ENCODE measurements around the gene TRRAP. TPM values are rescaled to one million over a fixed set of nuclear protein-coding genes. Genes with fewer than 3 reads are reported as not detected.

TRRAP gene
- polyA plus RNA-seq, 1 donor (not counting 4 experiments of a cell fraction or from before 2014, with no cell fraction given) = 6.1 TPM

- Histone ChIP-seq H2AFZ (ENCODE audit: control insufficient read depth, low read length) (no peak overlapping the region), H3K9ac (ENCODE audit: control insufficient read depth, extremely low read depth, insufficient read depth, low read length) (no peak overlapping the region), H3K4me2 (ENCODE audit: control insufficient read depth, extremely low read depth, insufficient read depth, low read depth, low read length) (no peak overlapping the region), H4K20me1 (ENCODE audit: control insufficient read depth, extremely low read depth, insufficient read depth, low read length) (no peaks in the 10 kb centered on the region), H3K27me3 (ENCODE audit: control insufficient read depth, extremely low read depth, insufficient read depth, low read length) (no peaks in the 10 kb centered on the region), H3K4me1 (ENCODE audit: control insufficient read depth, extremely low read depth, insufficient read depth, low read length) (no peaks in the 10 kb centered on the region), H3K27ac (ENCODE audit: control insufficient read depth, insufficient read depth, low read length) (no peak overlapping the region), H3K36me3 (ENCODE audit: control insufficient read depth in 2 of 2, extremely low read depth in 1 of 2, insufficient read depth in 2 of 2, low read length in 2 of 2) (peaks cover 17 to 53% of the 10 kb centered on the region in 2 experiments), H3K9me3 (ENCODE audit: control insufficient read depth, low read depth, low read length) (no peaks in the 10 kb centered on the region), H3K9me1 (ENCODE audit: control insufficient read depth, extremely low read depth, insufficient read depth, low read length) (no peaks in the 10 kb centered on the region), H3K79me2 (ENCODE audit: control insufficient read depth, insufficient read depth, low read length) (no peaks in the 10 kb centered on the region), H3K4me3 (ENCODE audit: control insufficient read depth in 2 of 3, extremely low read depth in 1 of 3, insufficient read depth in 2 of 3, low read depth in 1 of 3, low read length in 3 of 3) (no peak overlapping the region)
- FAIRE-seq (no peak), DNase-seq (ENCODE audit: low read depth, low spot score) (no peak)
- TF ChIP-seq, protein P1, sequence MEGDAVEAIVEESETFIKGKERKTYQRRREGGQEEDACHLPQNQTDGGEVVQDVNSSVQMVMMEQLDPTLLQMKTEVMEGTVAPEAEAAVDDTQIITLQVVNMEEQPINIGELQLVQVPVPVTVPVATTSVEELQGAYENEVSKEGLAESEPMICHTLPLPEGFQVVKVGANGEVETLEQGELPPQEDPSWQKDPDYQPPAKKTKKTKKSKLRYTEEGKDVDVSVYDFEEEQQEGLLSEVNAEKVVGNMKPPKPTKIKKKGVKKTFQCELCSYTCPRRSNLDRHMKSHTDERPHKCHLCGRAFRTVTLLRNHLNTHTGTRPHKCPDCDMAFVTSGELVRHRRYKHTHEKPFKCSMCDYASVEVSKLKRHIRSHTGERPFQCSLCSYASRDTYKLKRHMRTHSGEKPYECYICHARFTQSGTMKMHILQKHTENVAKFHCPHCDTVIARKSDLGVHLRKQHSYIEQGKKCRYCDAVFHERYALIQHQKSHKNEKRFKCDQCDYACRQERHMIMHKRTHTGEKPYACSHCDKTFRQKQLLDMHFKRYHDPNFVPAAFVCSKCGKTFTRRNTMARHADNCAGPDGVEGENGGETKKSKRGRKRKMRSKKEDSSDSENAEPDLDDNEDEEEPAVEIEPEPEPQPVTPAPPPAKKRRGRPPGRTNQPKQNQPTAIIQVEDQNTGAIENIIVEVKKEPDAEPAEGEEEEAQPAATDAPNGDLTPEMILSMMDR (optimal IDR thresholded peaks at IDR 0.05 in 1 of 3, IDR thresholded peaks at IDR 0.05 in 1 of 3, conservative IDR thresholded peaks at IDR 0.05 in 1 of 3; ENCODE audit: extremely low read depth in 1 of 3, insufficient read depth in 2 of 3, low read length in 3 of 3) = no peak
- TF ChIP-seq EZH2 (IDR thresholded peaks at IDR 0.05; ENCODE audit: low read length) = no peak
- dilution Hi-C loops (cut with MboI; ENCODE audit: extremely low pct_ligation_motif_present, low sequenced_read_pairs) = no loop called here
Observed at GRCh38 chr7:99013266-99014112, 135.2 kb downstream of the TRRAP start.

- H3K9me3 ChIP-seq (ENCODE audit: control insufficient read depth, low read depth, low read length) = no peaks in the 10 kb centered on the region
- H3K4me3 ChIP-seq (ENCODE audit: control insufficient read depth in 2 of 3, extremely low read depth in 1 of 3, insufficient read depth in 2 of 3, low read depth in 1 of 3, low read length in 3 of 3) = no peak overlapping the region
- H3K36me3 ChIP-seq (ENCODE audit: control insufficient read depth in 2 of 2, extremely low read depth in 1 of 2, insufficient read depth in 2 of 2, low read length in 2 of 2) = peaks cover 17 to 49% of the 10 kb centered on the region in 2 experiments
- DNase-seq (ENCODE audit: low read depth, low spot score) = no peak
- no peaks in the 10 kb centered on the region for H3K79me2 ChIP-seq (ENCODE audit: control insufficient read depth, insufficient read depth, low read length)
- FAIRE-seq = no peak
- H3K9me1 ChIP-seq (ENCODE audit: control insufficient read depth, extremely low read depth, insufficient read depth, low read length) = no peaks in the 10 kb centered on the region
- H3K27ac ChIP-seq (ENCODE audit: control insufficient read depth, insufficient read depth, low read length) = no peak overlapping the region
- H3K27me3 ChIP-seq (ENCODE audit: control insufficient read depth, extremely low read depth, insufficient read depth, low read length) = no peaks in the 10 kb centered on the region
- no peaks in the 10 kb centered on the region for H3K4me1 ChIP-seq (ENCODE audit: control insufficient read depth, extremely low read depth, insufficient read depth, low read length)
- TF ChIP-seq, protein P1 (optimal IDR thresholded peaks at IDR 0.05 in 1 of 3, IDR thresholded peaks at IDR 0.05 in 1 of 3, conservative IDR thresholded peaks at IDR 0.05 in 1 of 3; ENCODE audit: extremely low read depth in 1 of 3, insufficient read depth in 2 of 3, low read length in 3 of 3) = no peak
- TF ChIP-seq EZH2 (IDR thresholded peaks at IDR 0.05; ENCODE audit: low read length) = no peak
- no peak overlapping the region for H3K4me2 ChIP-seq (ENCODE audit: control insufficient read depth, extremely low read depth, insufficient read depth, low read depth, low read length)
- no peak overlapping the region for H3K9ac ChIP-seq (ENCODE audit: control insufficient read depth, extremely low read depth, insufficient read depth, low read length)
- dilution Hi-C loops (cut with MboI; ENCODE audit: extremely low pct_ligation_motif_present, low sequenced_read_pairs) = no loop called here
- no peaks in the 10 kb centered on the region for H4K20me1 ChIP-seq (ENCODE audit: control insufficient read depth, extremely low read depth, insufficient read depth, low read length)
- no peak overlapping the region for H2AFZ ChIP-seq (ENCODE audit: control insufficient read depth, low read length)
Observed at GRCh38 chr7:99014113-99014985, 136.0 kb downstream of the TRRAP start.
